DMS53 treated with DMSO at 0.1 percent for 48 hours (cell line): ENCODE results near the gene DLX5.
A peak's percentile ranks its signal among the peaks of the same experiment; 100 is the strongest.
"Not testable (repeated sequence)": the region's sequence is repeated elsewhere in the genome, so short reads cannot be mapped to it uniquely, and the experiment has no call there.

Experiments used
- DNase-seq: peaks from one replicate; lab custom pipeline; 2025; ENCODE audit not compliant: unreplicated experiment; lab: John Stamatoyannopoulos, UW

The DLX5 gene

DNA sequence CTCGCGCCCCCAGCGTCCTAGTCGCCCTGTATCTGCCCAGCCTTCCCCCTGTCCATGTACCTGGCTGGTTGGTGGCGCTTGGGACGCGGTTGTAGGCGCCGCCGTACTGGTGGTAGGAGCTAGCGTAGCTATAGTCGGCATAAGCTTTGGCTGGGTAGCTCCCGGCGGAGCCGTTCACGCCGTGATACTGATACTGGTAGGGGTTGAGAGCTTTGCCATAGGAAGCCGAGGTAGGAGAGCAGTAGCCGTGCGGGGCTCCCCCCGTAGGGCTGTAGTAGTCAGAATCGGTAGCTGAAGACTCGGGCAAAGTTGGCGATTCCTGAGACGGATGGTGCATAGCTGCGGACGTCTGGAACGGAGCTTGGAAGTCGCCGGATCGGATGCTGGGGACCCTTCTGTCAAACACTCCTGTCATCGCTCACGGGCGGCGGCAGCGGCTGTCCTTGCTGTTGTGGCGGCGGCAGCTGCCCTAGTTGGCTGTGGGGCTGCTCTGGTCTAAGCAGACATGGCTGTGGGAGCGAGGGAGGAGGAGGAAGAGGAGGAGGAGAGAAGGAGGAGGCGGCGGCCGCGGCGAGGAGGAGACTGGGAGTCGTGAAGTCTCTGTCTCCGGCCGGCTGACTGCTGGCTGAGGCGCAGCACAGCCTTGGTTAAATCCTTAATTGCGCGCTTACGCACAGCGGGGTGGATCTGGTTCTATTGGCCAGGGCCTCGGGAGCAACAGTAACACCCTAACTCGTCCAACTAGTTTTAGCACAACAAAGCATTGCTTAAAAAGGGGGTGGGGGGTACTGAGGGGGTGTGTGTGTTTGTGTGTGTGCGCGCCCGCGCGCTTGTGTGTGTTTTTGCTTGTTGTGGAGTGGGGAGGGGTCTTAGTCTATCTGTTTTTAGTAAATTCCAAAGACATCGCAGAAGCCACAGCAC lies at the start of gene DLX5:
TSS of gene DLX5 (minus strand) at position 623 of the 921 bp plus-strand sequence. CDS start at position 415, 208 bp downstream.
- DNase-seq, result peak; percentile 78

DNA sequence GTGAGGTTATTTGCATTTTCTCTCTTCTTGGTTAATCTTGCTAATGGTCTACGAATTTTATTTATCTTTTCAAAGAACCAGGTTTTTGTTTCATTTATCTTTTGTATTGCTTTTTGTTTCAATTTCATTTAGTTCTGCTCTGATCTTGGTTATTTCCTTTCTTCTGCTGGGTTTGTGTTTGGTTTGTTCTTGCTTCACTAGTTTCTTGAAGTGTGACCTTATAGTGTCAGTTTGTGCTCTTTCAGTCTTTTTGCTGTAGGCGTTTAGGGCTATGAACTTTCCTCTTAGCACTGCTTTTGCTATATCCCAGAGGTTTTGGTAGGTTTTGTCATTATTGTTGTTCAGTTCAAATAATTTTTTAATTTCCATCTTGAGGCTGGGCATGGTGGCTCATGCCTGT lies 47.4 kb upstream of the DLX5 start:
- DNase-seq, result not testable (repeated sequence)

DNA sequence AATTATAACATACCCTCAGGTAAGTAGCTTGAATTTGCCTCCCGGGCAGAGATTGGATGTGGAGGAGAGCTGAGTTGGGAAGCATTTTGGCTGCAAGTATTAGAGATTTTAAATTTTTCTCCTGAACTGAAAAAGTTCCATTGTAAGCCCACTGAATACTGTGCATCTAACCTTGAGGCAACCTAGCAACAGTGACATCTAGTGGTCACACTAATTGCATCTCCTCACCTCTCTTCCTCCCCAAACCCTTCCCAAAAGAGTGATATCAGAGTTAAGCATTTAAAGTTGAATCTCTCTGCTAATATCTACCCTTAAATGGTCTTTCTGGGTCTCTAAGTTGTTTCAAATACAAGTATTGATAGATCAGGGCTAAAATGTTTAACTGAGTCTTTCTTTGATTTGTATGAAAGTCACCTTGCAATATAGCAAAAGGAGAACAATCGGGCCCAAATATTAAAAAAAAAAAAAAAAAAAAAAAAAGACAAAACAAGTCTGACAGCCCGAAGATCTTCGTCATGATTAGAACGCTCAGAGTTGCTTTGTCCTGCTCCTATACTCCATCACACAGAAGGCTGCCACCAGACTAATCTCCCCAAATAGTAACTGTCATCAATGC lies 40.4 kb upstream of the DLX5 start:
- peak; percentile 78 for DNase-seq

DNA sequence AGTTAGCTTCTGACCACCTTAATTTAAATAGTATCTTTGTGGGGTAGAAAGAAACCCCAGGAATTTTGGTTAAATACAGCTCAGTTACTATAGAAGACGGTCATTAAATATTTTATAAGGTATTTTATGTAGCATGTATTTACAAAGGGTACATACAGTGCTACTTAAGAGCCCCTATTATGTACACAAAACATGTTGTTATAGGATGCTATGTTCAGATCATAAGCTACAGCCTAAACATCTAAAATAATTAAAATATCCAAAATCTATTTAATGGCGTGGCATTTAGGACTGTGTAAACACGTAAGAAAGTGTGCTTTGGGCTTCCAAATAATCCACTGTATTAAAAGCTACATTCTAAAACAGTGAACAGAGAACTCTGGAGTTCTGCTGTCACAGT lies 39.4 kb upstream of the DLX5 start:
- DNase-seq, result no peak

DNA sequence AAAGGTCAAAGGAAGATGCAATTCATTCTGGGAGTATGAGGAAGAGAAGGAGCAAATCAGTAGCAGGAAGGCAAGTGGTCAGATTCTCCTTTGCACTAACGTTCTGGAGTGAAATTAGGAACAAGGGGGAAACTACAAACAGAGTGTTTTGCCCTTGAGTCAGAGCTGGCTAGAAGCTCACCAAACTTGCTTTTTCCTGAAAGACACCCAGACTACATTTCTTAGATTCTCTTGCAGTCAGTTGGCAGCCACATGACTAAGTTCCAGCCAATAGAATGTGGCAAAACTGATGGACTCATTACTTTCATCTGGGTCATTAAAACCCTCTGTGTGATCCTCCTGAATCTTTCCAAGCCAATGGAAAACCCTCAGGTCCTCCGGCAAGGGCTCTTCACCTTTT lies 18.6 kb upstream of the DLX5 start:
- DNase-seq, result no peak

DNA sequence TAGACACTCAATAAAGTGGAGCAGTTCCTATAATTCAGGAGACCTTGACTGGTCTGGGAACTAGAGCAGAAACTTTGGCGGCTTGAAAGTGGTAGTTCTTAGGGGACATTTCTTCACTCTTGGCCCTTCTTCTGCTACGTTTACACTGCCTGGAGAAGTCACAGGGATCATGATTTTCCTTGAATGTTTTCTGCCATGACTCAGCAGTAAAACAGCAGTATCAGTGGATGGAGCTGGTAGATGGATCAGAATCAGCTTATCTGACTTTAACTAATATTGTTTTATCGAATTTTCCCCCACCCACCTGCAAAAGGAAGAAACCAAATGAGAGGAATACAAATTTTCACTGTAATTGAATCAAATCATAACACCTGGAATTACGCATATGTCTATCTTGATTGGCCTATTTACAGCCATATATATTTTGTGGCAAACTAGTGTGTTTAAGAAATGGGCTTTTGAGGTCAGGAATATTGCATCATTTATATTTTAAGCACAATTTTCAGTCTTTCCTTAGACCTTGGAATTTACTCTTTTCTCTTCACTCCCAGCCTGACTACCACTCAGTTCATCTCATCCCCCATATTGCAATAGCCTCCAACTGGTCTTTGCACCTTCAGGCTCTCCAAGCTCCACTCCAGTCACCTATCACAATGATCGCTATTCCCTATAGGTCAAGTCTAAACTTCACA lies 14.9 kb upstream of the DLX5 start:
- DNase-seq, result no peak

DNA sequence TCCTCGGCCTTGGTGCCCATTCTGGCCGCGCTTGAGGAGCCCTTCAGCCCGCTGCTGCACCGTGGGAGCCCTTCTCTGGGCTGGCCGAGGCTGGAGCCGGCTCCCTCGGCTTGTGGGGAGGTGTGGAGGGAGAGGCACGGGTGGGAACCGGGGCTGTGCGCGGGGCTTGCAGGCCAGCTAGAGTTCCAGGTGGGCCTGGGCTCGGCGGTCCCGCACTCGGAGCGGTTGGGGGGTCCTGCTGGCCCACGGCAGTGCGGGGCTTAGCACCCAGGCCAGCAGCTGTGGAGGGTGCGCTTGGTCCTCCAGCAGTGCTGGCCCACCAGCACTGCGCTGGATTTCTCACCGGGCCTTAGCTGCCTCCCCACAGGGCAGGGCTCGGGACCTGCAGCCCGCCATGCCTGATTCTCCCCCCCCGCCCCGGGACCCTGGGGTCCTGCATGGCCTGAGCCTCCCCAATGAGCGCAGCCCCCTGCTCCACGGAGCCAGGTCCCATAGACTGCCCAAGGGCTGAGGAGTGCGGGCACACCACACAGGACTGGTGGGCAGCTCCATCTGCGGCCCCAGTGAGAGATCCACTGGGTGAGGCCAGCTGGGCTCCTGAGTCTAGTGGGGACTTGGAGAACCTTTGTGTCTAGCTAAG lies 9.7 kb upstream of the DLX5 start:
- not testable (repeated sequence) for DNase-seq

DNA sequence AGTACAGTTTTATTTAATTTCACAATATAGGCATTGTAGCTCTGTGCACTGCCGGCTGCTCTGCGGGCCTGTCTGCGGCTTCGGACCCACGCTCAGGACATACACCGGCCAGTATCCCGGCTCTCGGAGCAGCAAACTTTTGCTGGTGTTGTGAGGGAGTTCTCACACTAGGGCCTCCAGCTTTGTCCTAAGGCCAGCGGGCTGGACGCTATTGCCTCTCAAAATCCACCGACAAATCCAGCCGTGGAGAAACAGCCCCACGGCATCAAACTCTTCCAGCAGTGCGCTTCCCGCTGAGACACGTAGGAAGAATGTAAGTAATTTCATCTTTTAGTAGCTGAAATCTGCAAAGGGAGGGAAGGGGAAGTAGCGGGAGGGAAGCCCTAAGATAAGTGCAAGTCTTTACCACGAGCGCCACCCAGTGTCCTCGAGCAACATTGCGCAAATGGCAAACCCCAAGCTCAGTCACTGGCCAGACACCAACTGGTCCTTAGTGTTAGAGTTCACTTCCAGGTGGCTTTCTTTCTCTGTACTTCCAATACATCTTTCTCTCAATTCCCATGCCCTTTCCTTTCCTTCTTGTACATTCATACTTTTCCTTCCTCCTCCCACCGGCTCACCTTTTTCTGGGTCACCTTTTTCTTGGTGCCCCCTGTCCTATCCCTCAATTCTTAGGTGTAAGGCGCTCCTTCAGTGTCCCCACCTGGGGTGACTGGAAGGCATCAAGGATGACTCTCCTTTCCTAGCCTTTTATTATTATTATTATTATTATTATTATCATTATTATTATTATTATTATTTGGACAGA lies 3.0 kb upstream of the DLX5 start:
- DNase-seq, result peak; percentile 79

DNA sequence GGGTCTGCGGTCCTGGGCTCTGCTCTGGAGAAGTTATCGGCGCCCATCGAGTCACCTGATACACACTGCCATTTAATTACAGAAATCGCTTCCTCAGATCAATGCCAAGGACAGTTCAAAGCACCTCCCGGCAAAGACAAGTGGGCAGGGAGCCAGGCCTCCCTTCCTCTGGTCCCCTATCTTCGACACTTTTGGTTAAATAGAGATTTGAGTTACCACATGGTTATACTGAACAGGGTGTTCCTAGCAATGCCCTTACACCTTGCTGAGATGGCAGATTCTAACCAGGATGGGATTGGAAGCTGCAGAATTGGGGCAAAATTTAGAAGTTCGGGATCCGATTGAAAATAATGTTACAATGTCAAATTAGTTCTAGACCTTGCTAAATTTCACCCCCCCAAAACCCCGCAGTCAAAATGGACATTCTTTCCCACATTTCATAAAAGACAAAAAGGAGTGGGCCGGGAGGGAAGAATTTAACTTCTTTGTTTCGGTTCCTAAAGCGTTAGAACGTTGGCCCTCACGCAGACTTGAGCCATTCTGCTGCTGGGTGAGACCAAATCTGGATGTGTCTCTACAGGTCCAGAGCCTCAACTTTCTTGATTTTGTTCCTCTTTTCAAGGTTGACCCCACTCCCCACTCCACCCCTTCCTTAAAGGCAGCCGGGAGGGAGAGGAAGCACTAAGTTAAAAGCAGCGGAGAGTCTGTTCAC lies 2.2 kb upstream of the DLX5 start:
- no peak for DNase-seq

DNA sequence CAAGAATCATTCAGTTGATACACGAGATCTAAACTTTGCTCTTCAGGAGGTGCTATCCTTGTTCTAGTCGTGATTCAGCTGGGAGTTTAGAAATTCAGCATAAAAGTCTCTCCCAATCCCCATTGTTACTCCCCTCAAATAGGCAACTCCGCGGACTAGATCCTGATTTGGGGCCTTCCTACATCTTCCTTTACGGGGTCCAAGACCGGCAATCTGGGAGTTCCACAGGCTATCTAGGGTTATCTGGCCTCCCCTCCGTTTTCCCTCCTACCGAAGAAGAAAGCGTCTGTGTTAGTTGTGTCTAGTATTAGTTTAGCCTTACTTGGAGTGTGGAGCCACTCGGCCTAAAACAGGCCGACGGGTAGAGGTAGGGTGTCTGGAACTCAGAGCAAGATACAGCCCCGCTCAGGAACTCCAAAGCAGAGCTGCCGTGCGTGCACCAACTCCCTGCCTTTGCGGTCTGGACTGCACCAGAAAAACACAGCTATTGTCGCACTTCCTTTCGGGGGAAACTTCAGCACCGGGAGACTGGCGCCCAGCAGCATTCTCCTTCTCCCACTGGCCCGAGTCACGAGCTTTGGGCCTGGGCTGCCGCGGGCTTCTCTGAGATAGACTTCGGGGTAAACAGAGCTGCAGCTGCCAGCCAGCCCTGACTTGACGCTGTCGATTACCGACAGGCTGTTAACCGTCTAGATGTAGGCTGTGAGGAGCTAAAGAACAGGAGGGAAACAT lies 1.5 kb upstream of the DLX5 start:
- DNase-seq, result no peak

DNA sequence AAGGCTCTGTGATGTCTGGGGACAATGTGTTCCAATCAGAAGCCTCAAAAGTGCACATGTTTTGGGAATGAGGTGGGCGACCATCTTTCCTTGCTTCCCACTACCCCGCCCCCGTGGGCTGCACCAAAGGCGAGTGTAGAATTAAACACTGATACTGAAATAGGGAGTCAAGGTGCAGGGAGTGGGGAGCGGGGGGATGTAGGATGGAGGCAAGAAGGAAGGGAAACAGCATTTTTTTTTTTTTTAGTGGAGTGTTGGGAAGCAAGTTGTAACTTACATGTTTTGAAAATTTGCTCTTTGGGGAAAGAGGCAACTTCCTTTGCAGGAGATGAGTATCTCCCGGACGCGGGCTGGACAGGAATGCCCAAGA lies 484 bp upstream of the DLX5 start:
- no peak for DNase-seq

DNA sequence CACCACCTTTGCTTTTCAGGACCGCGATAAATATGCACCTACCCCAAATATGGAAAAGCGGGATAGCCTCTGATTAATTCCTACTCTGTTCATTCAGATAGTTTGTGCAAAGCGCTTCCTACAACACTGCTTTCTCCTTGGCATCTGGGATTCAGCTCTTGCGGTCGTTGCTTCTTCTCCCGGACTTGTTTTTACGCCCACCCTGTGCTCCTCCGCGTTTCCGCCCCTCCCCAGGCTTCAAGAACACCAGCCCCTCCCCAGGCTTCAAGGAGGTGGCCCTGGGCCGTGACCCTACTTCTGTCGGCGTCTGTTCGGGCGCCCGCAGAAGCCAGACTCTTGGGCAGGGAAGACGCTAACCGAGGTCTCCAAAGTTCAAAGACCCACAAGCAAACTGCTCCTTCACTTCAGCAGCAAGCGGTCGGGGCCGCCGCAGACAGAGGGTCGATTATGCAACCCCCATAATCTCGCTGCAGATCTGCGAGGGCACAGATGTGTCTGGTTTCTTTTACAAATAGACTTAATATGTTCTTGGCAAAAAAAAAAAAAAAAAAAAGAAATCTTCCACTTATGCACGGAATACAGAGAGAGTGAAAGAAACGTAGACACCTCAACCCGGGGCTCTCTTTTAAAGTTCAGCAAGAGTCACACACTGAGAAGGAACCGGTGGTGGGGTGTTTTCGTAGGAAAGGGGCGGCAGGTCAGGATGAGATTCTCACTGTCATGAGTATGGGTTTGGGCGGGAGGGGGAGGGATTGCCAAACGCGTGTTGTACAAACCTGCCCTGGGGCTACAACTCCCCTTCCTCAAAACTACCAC lies 1.9 kb downstream of the DLX5 start:
- no peak for DNase-seq

DNA sequence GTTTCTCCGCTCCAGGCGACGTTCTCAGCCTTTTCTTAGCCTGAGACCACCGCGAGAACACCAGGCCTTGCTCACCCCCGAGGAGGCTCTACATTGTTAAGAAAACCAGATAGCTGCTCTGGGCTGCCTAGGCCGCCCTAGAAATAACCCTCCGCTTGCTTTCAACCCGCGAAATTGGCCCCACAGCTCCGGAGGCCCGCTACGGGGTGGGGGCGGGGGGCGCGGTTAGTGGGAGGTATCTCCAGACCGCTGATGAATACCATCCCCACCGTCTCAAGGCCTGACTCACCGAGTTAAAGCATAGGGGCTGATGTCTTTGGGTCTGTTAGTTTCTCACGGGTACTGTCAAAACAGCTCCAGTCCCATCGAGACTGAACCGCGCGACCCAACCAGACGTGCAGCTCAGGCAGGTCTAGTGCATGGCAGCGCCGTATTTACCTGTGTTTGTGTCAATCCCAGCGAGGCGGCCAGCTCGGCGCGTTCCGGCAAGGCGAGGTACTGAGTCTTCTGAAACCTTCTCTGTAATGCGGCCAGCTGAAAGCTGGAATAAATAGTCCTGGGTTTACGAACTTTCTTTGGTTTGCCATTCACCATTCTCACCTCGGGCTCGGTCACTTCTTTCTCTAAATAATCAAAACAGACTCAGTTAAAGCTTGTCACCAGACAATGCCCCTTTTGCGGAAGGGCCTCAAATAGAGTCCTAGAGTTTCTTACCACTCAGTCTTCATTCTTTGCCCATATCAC lies 2.7 kb downstream of the DLX5 start:
- peak; percentile 72 for DNase-seq

DNA sequence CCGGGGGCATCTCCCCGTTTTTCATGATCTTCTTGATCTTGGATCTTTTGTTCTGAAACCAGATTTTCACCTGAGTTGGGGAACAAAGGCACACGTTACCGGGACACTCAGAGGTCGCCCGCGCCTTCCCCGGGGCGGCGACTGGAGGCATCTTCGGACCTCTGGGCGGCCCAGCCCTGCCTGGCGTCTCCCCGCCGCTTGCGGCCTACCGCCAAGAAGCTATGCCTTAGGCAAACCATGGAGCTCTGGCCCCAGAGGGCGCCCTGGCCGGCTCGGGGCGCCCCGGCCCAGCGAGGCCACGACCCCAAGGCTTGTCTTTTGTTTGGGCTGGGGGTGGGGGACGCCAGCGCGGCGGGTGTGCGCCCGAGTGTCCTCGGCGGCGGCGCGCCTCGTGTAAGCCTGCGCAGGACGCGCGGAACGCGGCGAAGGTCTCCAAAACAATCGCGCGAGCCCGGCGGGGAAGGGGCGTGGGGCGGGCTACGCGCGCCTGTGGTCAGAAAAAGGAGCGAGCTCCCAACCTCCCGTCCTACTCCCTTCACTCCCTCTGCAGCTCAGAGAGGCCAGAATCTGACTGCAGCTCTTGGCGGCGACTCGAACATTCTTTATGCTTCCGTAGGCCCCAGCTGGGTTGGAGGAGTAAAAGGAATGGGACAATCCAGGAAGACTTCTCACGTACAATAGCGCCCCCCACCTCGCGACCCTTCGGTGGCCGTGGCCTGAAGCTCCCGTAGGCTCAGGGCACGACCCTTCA lies 3.5 kb downstream of the DLX5 start:
- DNase-seq, result no peak

DNA sequence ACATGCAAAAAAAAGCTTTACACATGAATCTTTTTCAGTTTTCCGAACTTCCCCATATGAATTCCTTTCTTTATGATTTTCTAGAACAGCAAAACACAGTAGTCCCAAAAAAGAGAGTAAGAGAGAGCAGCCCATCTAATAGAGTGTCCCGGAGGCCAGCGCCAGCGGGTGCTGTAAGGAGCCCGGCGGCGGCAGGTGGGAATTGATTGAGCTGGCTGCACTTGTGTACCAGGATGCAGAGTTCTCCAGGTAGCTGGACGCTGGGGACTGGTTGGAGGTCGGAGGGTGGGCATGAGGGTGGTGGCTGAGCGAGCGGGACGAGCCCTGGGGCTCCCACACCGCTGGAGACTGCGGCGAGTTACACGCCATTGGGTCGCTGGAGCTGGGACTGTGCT lies 4.0 kb downstream of the DLX5 start:
- no peak for DNase-seq

DNA sequence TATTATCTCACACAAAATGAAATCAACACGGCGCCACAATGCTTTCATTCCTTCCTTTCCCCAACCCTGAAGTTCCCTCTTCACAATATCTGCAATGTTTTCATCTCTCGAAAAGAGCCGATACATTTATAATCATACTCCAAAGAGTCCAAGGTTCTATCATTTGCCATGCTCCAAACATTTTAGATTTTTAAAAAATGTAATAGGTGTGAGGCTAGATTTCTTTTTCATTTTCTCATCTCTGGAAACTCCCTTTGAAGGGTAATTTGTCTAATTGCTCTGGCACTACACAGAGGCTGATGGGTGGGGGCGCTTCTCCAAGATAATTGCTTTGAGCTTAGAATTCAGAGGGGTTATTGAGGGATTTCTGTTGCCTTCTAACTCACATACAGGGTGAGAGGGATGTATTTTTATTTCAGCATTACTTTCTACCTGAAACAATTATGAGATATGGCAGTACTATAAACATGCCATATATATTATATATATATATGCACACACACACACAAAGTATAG lies 4.9 kb downstream of the DLX5 start:
- no peak for DNase-seq
